HepG2 (cell line): ENCODE data around the gene GBP7.

Source experiments
- HDAC6 ChIP-seq: fragments of 200-600 bp; sonication (generic); IDR thresholded peaks from 2 replicates; pipeline ENCODE4 v1.7.0; 2017; ENCODE audit warnings: mild to moderate bottlenecking, antibody characterized with exemption, low read length, low read depth
- POLR2AphosphoS5 ChIP-seq: IDR thresholded peaks from 2 replicates; pipeline ENCODE4 v1.6.1; 2012; ENCODE audit warnings: low read depth, low read length
- ZFP36L2 ChIP-seq: sonication (generic); formaldehyde crosslinking; IDR thresholded peaks from 2 replicates; pipeline ENCODE4 v1.4.0; 2020; ENCODE audit warnings: missing genetic modification reagents
- ZNF274 ChIP-seq: sonication (generic); formaldehyde crosslinking; IDR thresholded peaks from 2 replicates; pipeline ENCODE4 v1.5.1; 2020; ENCODE audit warnings: mild to moderate bottlenecking, missing genetic modification reagents
- ZNF331 ChIP-seq: sonication (generic); formaldehyde crosslinking; IDR thresholded peaks from 2 replicates; pipeline ENCODE4 v1.4.0; 2020; ENCODE audit warnings: missing genetic modification reagents
- ZNF660 ChIP-seq: sonication (generic); formaldehyde crosslinking; IDR thresholded peaks from 2 replicates; pipeline ENCODE4 v1.5.1; 2020; ENCODE audit warnings: mild to moderate bottlenecking, low read depth, missing genetic modification reagents, borderline replicate concordance

DNA sequence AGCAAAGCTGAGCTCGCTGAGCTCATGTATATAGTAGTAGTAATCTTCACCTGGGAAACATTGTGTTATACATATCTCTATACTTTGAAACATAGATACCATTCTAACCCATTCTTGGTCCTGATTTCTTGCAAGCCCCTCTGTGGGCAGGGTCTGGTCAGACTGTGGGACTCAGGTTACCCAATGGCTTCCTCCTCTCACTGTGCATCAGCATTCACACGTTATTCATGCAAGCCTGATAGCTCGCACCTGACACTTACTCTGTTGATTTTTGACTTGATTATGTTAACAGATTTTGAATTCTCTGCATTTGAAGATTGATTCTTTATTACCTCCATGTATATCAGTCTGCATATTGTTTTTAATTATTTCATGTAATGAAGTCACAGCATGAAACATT is 1.3 kb downstream of the GBP7 start:
- TF ChIP-seq ZNF331 (CRISPR knock-in tag) (no peak), ZNF274 (CRISPR knock-in tag) (no peak), ZFP36L2 (CRISPR knock-in tag) (no peak), ZNF660 (CRISPR knock-in tag) (no peak), HDAC6 (no peak), POLR2AphosphoS5 (no peak)
